ENCODE results near the gene FXYD2.

DNA sequence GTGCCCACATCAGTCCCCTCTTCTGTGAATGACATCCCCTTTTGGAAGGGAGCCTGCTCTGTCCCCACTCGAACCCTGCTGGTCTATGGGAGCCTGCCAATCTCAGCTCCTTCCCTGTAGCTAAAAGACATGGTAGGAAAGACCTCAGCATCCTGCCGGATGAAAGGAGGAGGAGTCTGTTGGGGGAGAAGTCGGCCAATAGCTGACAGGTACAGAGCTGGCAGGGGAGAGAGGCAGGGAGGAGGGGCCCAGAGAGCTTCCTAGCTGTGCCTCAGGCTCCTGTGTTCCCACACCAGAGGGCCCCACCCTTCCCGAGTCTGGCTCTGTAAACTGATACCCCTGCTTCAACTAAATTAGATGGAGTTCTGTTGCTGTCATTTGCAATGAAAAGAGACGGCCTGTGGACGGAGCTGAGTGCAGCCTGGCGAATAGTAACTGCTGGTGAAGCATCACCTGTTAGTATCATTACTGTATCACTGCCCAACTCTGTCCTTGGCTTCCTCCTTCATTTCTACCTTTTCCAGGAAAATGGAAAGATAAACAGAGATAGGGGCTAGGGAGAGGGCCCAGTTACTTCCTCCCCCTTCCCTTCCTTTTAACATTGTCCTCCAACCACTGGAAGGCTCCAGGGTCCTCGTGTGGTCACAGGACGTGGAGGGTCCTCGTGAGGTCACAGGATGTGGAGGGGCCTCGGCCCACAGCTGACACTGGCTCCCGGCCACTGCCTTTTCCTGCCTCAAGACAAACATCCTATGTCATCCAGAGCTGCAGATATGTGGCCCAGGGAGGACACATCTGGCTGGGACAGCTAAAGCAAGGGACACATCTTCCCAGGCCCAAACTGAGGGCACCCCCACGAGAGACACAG is 36.8 kb upstream of the FXYD2 start:
- TF ChIP-seq HOXA7 (CRISPR knock-in tag; IDR thresholded peaks at IDR 0.05): no peak
- TF ChIP-seq KDM5A (IDR thresholded peaks at IDR 0.05; ENCODE audit: borderline replicate concordance, low read length): no peak
- no peak for TF ChIP-seq PHF21A (CRISPR knock-in tag; IDR thresholded peaks at IDR 0.05)
- no peak for TF ChIP-seq ZNF878 (CRISPR knock-in tag; IDR thresholded peaks at IDR 0.05)
- no peak for TF ChIP-seq POLR2A (IDR thresholded peaks at IDR 0.05; ENCODE audit: insufficient read depth in 1 of 2, low read depth in 2 of 2, low read length in 2 of 2)
- no peak for TF ChIP-seq RAD21 (CRISPR knock-in tag; IDR thresholded peaks at IDR 0.05)
- no peak for TF ChIP-seq ZNF484 (CRISPR knock-in tag; IDR thresholded peaks at IDR 0.05; ENCODE audit: borderline replicate concordance, low read depth)
- TF ChIP-seq JUND (CRISPR knock-in tag; IDR thresholded peaks at IDR 0.05): no peak
- TF ChIP-seq ZBTB43 (CRISPR knock-in tag; conservative IDR thresholded peaks at IDR 0.05): no peak
- TF ChIP-seq MTF2 (CRISPR knock-in tag; IDR thresholded peaks at IDR 0.05; ENCODE audit: borderline replicate concordance): no peak
- TF ChIP-seq, protein P1, sequence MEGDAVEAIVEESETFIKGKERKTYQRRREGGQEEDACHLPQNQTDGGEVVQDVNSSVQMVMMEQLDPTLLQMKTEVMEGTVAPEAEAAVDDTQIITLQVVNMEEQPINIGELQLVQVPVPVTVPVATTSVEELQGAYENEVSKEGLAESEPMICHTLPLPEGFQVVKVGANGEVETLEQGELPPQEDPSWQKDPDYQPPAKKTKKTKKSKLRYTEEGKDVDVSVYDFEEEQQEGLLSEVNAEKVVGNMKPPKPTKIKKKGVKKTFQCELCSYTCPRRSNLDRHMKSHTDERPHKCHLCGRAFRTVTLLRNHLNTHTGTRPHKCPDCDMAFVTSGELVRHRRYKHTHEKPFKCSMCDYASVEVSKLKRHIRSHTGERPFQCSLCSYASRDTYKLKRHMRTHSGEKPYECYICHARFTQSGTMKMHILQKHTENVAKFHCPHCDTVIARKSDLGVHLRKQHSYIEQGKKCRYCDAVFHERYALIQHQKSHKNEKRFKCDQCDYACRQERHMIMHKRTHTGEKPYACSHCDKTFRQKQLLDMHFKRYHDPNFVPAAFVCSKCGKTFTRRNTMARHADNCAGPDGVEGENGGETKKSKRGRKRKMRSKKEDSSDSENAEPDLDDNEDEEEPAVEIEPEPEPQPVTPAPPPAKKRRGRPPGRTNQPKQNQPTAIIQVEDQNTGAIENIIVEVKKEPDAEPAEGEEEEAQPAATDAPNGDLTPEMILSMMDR (CRISPR knock-in tag; IDR thresholded peaks at IDR 0.05): no peak

Measured in HepG2 (cell line).